Melanocyte of skin (primary cell): ENCODE data around the gene HAUS8. TPM values are rescaled to one million over a fixed set of nuclear protein-coding genes. Genes with fewer than 3 reads are reported as not detected.

Experiments used
- total RNA-seq, 2 donors: library from RNA; depleted of rRNA; stranded (reverse); fragments of >200 nt; gene quantifications; 2 replicates each; pipeline ENCODE4 v1.2.3, GENCODE V29; 2012

HAUS8 gene, protein sequence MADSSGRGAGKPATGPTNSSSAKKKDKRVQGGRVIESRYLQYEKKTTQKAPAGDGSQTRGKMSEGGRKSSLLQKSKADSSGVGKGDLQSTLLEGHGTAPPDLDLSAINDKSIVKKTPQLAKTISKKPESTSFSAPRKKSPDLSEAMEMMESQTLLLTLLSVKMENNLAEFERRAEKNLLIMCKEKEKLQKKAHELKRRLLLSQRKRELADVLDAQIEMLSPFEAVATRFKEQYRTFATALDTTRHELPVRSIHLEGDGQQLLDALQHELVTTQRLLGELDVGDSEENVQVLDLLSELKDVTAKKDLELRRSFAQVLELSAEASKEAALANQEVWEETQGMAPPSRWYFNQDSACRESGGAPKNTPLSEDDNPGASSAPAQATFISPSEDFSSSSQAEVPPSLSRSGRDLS
- 1 to 10 TPM; 2.8 to 8.3 TPM for total RNA-seq

DNA sequence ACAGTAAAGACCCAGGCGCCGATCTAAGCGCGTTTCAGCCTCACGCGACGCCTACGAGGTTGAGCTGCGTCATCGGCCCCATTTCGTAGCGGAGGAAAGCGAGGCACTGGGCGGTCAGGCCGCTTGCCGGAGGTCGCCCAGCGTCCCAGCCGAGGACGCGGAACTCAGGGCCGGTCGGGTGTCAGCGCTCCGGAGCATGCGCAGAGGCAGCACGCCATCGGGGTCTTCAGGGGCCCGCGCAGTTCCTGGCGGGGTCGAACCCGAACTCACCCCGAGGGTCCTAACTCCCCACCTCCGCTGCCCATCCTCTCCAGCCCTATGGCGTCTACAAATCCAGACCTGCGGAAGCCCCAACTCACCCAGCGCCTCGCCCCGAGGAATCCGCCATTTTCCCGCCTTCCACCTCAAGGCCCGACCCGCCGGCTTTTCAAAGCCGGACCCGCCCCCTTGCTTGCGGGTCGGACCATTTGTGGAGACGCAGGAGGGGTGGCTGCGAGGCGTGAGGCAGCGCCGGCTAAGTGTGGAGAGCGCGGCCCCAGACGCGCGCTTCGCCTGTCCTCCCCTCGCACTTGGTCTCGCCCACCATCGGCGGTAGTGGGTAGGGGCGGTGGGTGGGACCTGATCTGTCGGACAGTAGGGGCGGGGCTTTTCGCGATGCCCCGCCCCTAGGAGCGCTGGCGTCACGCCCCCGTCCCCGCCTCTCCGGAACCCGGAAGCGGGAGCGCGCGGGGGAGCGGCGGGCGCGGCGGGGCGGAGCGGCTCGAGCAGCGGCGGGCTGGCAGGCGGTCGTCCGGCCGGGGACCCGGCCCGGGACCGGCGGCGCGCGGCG is at the start of gene HAUS8, which contains the start of gene MYO9B:
HAUS8 (minus strand) TSS at position 418 of the 829 bp plus-strand sequence; CDS start at position 388, 30 bp downstream.
MYO9B (plus strand) TSS at position 743 of the 829 bp plus-strand sequence. CDS start 25,941 bp downstream, outside the sequence.

DNA sequence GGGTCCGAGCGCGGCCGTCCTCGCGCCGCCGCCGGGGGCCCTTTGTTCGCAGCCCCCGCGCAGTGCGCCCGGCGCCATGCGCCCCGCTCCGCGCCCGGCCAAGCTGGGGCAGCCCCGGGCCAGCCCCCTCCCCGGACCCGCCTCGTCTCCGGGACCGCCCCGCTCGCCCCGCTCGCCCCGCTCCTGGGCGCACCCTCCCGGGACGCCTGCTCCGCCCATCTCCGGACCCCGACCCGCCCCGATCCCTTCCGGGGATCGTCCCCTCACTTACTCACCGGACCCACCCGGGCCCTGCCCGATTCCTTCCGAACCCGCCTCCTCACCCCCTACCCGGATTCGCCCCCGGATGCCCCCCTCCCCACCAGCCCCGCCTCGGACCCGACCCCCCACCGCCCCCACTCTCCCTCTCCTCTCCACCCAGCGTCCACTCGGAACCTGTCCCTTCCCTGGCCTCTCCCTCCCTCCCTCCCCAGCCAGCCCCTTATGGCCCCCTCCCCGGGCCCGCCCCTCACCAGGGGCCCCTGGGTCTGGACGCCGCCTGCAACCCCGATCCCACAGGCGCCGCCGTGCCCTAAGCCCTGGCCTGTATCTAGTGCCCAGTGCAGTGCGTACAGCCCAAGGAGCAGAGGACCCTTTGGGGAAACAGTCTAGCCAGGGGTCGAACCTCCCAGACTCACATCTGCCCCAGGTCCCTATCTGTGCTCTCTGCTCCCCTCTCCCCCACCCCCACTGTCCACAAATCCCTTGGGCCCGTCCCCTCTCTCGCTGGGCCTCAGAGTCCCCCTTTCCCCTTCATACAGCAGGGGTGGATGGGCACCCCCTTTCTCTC is 48.3 kb downstream of the HAUS8 start, which contains the start of gene CPAMD8:
CPAMD8 (minus strand) TSS at position 105 of the 829 bp plus-strand sequence. CDS start 168 bp downstream, outside the sequence.

Other genes starting within 250 kb of the HAUS8 start
- gene SIN3B, start 246.1 kb downstream of the HAUS8 start, total RNA-seq: 10 to 100 TPM; 22.4 to 26.0 TPM
- gene F2RL3, start 186.5 kb downstream of the HAUS8 start, total RNA-seq: not detected
- under 1 TPM in 1 of 2 donors, not detected in 1; 0.34 TPM for gene CPAMD8, start 48.6 kb downstream of the HAUS8 start, total RNA-seq
- 100 to 1,000 TPM; 102 to 116 TPM for gene MYO9B, start 325 bp upstream of the HAUS8 start, total RNA-seq
- gene USE1, start 139.9 kb upstream of the HAUS8 start, total RNA-seq: 10 to 100 TPM; 19.3 to 33.0 TPM
- 1 to 10 TPM; 5.3 to 8.6 TPM for gene OCEL1, start 150.8 kb upstream of the HAUS8 start, total RNA-seq
- gene NR2F6, start 170.5 kb upstream of the HAUS8 start, total RNA-seq: 10 to 100 TPM; 35.4 to 56.9 TPM
- gene USHBP1, start 189.3 kb upstream of the HAUS8 start, total RNA-seq: not detected
- 100 to 1,000 TPM in 1 of 2 donors, 10 to 100 TPM in 1; 92.9 to 124 TPM for gene BABAM1, start 192.0 kb upstream of the HAUS8 start, total RNA-seq
- gene ANKLE1, start 206.4 kb upstream of the HAUS8 start, total RNA-seq: 1 to 10 TPM in 1 of 2 donors, under 1 TPM in 1; 0.34 to 2.3 TPM
- gene ABHD8, start 228.0 kb upstream of the HAUS8 start, total RNA-seq: 1 to 10 TPM; 7.7 to 8.3 TPM
- 10 to 100 TPM; 36.3 to 51.3 TPM for gene MRPL34, start 230.4 kb upstream of the HAUS8 start, total RNA-seq
- 10 to 100 TPM; 13.4 to 29.6 TPM for gene DDA1, start 234.1 kb upstream of the HAUS8 start, total RNA-seq